ENCODE data around the gene PGBD5. TPM values are rescaled to one million over a fixed set of nuclear protein-coding genes. Genes with fewer than 3 reads are reported as not detected.
A peak's percentile ranks its signal among the peaks of the same experiment; 100 is the strongest.

The PGBD5 gene
- total and polyA plus RNA-seq, 2 of the 13 experiments (the other 11 are each of a cell fraction or from before 2014, with no cell fraction given), result 0.04 to 0.13 TPM

- TF ChIP-seq ZBTB33 (CRISPR knock-in tag; IDR thresholded peaks at IDR 0.05) (peak; percentile 35; the same call in 1 of the 2 replicates), RARA (CRISPR knock-in tag; IDR thresholded peaks at IDR 0.05) (peak; percentile 77), PATZ1 (CRISPR knock-in tag; IDR thresholded peaks at IDR 0.05) (peak; percentile 73; the same call in 1 of the 2 replicates), CEBPB (IDR thresholded peaks at IDR 0.05; ENCODE audit: borderline replicate concordance, low read depth, low read length) (peak; percentile 81), PHF20 (CRISPR knock-in tag; IDR thresholded peaks at IDR 0.05) (no peak), ESRRA (CRISPR knock-in tag; IDR thresholded peaks at IDR 0.05; ENCODE audit: low read depth) (0 out of 2 replicates have a peak, but pooled peaks have one; percentile 48), CEBPG (CRISPR knock-in tag; IDR thresholded peaks at IDR 0.05) (peak; percentile 69), HOXA3 (CRISPR knock-in tag; IDR thresholded peaks at IDR 0.05) (0 out of 2 replicates have a peak, but pooled peaks have one; percentile 10)
- TF ChIP-seq, protein P1, sequence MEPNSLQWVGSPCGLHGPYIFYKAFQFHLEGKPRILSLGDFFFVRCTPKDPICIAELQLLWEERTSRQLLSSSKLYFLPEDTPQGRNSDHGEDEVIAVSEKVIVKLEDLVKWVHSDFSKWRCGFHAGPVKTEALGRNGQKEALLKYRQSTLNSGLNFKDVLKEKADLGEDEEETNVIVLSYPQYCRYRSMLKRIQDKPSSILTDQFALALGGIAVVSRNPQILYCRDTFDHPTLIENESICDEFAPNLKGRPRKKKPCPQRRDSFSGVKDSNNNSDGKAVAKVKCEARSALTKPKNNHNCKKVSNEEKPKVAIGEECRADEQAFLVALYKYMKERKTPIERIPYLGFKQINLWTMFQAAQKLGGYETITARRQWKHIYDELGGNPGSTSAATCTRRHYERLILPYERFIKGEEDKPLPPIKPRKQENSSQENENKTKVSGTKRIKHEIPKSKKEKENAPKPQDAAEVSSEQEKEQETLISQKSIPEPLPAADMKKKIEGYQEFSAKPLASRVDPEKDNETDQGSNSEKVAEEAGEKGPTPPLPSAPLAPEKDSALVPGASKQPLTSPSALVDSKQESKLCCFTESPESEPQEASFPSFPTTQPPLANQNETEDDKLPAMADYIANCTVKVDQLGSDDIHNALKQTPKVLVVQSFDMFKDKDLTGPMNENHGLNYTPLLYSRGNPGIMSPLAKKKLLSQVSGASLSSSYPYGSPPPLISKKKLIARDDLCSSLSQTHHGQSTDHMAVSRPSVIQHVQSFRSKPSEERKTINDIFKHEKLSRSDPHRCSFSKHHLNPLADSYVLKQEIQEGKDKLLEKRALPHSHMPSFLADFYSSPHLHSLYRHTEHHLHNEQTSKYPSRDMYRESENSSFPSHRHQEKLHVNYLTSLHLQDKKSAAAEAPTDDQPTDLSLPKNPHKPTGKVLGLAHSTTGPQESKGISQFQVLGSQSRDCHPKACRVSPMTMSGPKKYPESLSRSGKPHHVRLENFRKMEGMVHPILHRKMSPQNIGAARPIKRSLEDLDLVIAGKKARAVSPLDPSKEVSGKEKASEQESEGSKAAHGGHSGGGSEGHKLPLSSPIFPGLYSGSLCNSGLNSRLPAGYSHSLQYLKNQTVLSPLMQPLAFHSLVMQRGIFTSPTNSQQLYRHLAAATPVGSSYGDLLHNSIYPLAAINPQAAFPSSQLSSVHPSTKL (CRISPR knock-in tag; IDR thresholded peaks at IDR 0.05), result peak; percentile 43; the same call in 1 of the 2 replicates
Observed at GRCh38 chr1:230326971-230327891, 98.9 kb downstream of the PGBD5 start (continued).
